ENCODE measurements around the gene GP9. TPM values are rescaled to one million over a fixed set of nuclear protein-coding genes. Genes with fewer than 3 reads are reported as not detected.

GP9 gene
- total RNA-seq, 1 experiment from 2014 or later: not detected

DNA sequence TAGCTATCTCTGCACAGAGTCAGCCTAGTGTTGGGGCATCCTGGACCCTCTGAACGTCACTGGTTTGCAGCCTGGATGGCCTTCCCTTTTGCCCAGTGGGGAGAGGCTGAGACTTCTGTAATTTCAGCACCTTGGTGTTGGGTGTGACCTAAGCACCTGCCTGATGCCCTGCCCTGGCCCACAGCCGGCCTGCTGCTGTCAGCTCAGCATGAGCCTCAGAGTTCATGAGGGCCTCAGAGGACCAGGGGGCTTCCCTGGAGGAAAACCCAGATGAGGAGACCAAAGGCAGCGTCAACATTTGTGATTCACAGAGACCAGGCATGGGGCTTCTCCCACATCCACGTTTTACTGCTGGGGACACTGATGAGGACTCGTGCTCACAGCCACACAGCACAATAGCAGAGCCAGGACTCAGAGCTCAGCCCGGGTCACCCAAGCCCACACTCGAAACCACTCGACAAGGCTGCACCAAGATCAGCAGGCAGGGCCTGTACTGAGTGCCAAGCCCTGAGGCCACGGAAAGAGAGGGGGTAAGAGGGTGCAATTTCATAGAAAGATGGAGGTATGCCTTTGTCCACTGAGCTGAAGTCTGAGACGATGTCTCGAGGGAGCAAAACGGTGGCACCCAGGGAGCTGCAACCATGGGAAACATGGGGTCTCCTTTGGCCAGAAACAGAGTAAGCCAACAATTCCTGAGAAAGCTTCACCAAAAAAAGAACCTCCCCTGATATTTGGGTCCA is 9.9 kb upstream of the GP9 start:
- no peaks in the 10 kb centered on the region for H3K79me2 ChIP-seq (ENCODE audit: low read length)
- no peak overlapping the region for H3K27ac ChIP-seq (ENCODE audit: low read length)
- no peak for DNase-seq
- no peaks in the 10 kb centered on the region for H3K9me2 ChIP-seq (replicated peaks; ENCODE audit: insufficient read depth, low read length)
- no peak overlapping the region for H3K4me2 ChIP-seq (ENCODE audit: low read depth, low read length, poor library complexity, severe bottlenecking)
- no peaks in the 10 kb centered on the region for H4K20me1 ChIP-seq (ENCODE audit: insufficient read depth, low read depth, low read length)
- H3K36me3 ChIP-seq (ENCODE audit: insufficient read depth, low read length): no peaks in the 10 kb centered on the region
- H3K4me1 ChIP-seq (ENCODE audit: low read length): no peaks in the 10 kb centered on the region
- H3K27me3 ChIP-seq (ENCODE audit: low read length): no peaks in the 10 kb centered on the region
- H3K9ac ChIP-seq (ENCODE audit: low read length): no peak overlapping the region
- H3K9me3 ChIP-seq (ENCODE audit: low read length): no peaks in the 10 kb centered on the region
- no peak overlapping the region for H2AFZ ChIP-seq (ENCODE audit: low read length)
- H3K4me3 ChIP-seq (ENCODE audit: low read length): no peak overlapping the region

DNA sequence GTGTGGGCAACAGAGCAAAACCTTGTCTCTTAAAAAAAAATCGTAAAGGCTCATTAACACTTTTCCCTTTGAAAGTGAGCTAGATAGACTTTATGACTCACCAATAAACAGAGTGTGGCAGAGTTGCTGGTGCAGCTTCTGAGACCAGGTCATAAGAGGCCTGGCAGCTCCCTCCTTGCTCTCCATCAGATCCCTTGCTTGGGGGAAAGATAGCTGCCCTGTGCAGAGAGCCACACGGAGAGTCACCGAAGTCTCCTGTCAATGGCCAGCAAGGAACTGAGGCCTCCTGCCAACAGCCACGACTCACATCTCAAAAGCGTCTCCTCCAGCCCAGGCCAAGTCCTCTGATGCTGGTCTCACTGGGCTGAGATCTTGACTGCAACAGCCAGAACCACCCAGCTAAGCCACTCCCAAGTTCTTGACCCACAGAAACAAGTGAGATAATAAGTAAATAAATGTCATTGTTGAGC is 8.7 kb upstream of the GP9 start:
- Histone ChIP-seq H3K79me2 (ENCODE audit: low read length) (no peaks in the 10 kb centered on the region), H3K36me3 (ENCODE audit: insufficient read depth, low read length) (no peaks in the 10 kb centered on the region), H3K9me3 (ENCODE audit: low read length) (no peaks in the 10 kb centered on the region), H3K27ac (ENCODE audit: low read length) (no peak overlapping the region), H3K27me3 (ENCODE audit: low read length) (no peaks in the 10 kb centered on the region), H3K4me2 (ENCODE audit: low read depth, low read length, poor library complexity, severe bottlenecking) (no peak overlapping the region), H2AFZ (ENCODE audit: low read length) (no peak overlapping the region), H3K4me3 (ENCODE audit: low read length) (no peak overlapping the region), H3K4me1 (ENCODE audit: low read length) (no peaks in the 10 kb centered on the region), H3K9me2 (replicated peaks; ENCODE audit: insufficient read depth, low read length) (no peaks in the 10 kb centered on the region), H3K9ac (ENCODE audit: low read length) (no peak overlapping the region), H4K20me1 (ENCODE audit: insufficient read depth, low read depth, low read length) (no peaks in the 10 kb centered on the region)
- DNase-seq: no peak

DNA sequence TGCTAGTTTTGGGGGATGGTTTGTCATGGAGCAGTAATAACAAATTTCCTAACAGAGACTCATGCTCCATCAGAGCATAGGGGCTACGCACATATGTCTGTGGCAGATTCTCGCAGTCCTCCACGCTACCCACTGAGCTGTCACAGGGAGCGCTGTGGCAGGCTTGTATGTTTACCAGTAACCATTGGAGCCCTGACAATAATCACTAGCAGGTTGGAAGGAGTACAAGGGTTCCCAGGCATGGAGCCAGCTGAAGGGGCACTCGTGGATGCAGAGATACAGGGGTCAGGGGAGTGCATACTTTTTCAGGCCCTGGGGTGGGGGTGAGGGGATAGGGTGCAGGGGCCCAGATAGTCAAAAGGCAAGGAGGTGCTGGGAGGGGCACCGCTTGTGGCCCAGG is 7.9 kb upstream of the GP9 start:
- no peaks in the 10 kb centered on the region for H3K9me2 ChIP-seq (replicated peaks; ENCODE audit: insufficient read depth, low read length)
- H3K4me1 ChIP-seq (ENCODE audit: low read length): no peaks in the 10 kb centered on the region
- H3K4me3 ChIP-seq (ENCODE audit: low read length): no peak overlapping the region
- H3K36me3 ChIP-seq (ENCODE audit: insufficient read depth, low read length): no peaks in the 10 kb centered on the region
- no peaks in the 10 kb centered on the region for H3K27me3 ChIP-seq (ENCODE audit: low read length)
- no peaks in the 10 kb centered on the region for H4K20me1 ChIP-seq (ENCODE audit: insufficient read depth, low read depth, low read length)
- H3K27ac ChIP-seq (ENCODE audit: low read length): no peak overlapping the region
- no peak overlapping the region for H2AFZ ChIP-seq (ENCODE audit: low read length)
- H3K4me2 ChIP-seq (ENCODE audit: low read depth, low read length, poor library complexity, severe bottlenecking): no peak overlapping the region
- H3K9me3 ChIP-seq (ENCODE audit: low read length): no peaks in the 10 kb centered on the region
- H3K9ac ChIP-seq (ENCODE audit: low read length): no peak overlapping the region
- no peaks in the 10 kb centered on the region for H3K79me2 ChIP-seq (ENCODE audit: low read length)
- no peak for DNase-seq

DNA sequence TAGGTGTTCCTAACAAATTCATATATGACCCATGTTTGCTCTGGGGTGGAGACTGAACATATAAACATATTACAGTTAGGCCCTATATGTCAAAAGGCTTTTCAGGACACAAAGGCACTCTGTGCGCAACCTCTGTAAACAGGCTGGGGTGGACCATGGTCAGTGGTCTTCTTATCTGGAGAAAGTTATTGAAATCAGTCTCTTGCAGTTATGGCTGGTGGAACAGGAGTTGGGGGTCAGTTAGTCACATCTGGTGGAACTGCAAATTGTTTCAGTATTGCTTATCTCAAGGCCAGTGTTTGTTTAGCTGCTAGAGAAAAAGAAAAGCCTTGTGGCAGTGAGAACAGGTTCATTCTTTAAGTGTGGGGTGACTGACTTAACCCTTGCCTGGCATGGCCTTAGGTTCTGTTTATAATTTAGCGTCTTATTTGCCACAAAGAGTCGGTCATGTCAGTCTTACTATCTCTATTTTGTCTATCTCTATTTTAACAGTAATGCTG is 5.9 kb upstream of the GP9 start:
- Histone ChIP-seq H2AFZ (ENCODE audit: low read length) (no peak overlapping the region), H3K27ac (ENCODE audit: low read length) (no peak overlapping the region), H3K9ac (ENCODE audit: low read length) (no peak overlapping the region), H3K9me2 (replicated peaks; ENCODE audit: insufficient read depth, low read length) (no peaks in the 10 kb centered on the region), H3K27me3 (ENCODE audit: low read length) (no peaks in the 10 kb centered on the region), H3K4me2 (ENCODE audit: low read depth, low read length, poor library complexity, severe bottlenecking) (no peak overlapping the region), H3K4me1 (ENCODE audit: low read length) (peaks cover 8% of the 10 kb centered on the region), H3K36me3 (ENCODE audit: insufficient read depth, low read length) (no peaks in the 10 kb centered on the region), H3K79me2 (ENCODE audit: low read length) (no peaks in the 10 kb centered on the region), H3K4me3 (ENCODE audit: low read length) (no peak overlapping the region), H4K20me1 (ENCODE audit: insufficient read depth, low read depth, low read length) (no peaks in the 10 kb centered on the region), H3K9me3 (ENCODE audit: low read length) (no peaks in the 10 kb centered on the region)
- DNase-seq: no peak

DNA sequence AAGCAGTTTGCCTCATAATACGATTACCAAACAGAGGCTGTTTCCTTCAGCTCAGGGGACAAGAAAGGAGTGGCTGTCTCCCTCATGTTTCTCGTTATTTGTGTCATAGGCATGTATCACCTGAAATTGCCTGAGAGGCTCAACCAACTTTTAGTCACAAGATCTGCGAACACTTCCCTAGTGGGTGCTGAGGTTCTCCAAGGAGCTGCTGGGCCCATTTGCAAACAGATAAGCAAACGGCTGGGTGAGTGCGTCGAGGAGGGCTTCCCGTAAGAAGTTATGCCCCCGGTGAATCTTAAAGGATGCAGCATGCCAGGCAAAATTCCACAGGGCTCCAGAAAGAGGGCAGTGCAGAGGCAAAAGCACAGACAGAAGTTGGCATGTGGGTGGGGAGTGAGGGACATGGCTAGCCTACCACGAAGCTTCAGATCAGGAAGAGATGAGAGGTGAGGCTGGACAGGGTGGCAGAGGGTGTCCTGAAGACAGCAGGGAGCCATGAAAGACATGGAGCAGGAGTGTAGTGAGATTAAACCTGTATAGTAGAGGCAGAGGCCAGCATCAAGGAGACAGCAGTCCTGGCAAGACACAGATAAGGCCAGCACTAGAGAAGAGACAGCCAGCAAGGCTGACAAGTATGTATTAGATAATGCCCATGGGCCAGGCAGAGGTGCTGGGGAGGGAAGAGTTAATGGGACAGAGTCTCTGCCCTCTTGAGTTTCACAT is 4.0 kb upstream of the GP9 start:
- Histone ChIP-seq H2AFZ (ENCODE audit: low read length) (no peak overlapping the region), H3K79me2 (ENCODE audit: low read length) (no peaks in the 10 kb centered on the region), H3K9ac (ENCODE audit: low read length) (no peak overlapping the region), H3K36me3 (ENCODE audit: insufficient read depth, low read length) (no peaks in the 10 kb centered on the region), H3K27ac (ENCODE audit: low read length) (no peak overlapping the region), H3K4me3 (ENCODE audit: low read length) (no peak overlapping the region), H3K9me2 (replicated peaks; ENCODE audit: insufficient read depth, low read length) (no peaks in the 10 kb centered on the region), H4K20me1 (ENCODE audit: insufficient read depth, low read depth, low read length) (no peaks in the 10 kb centered on the region), H3K27me3 (ENCODE audit: low read length) (no peaks in the 10 kb centered on the region), H3K4me2 (ENCODE audit: low read depth, low read length, poor library complexity, severe bottlenecking) (no peak overlapping the region), H3K9me3 (ENCODE audit: low read length) (no peaks in the 10 kb centered on the region), H3K4me1 (ENCODE audit: low read length) (peaks cover 8% of the 10 kb centered on the region)
- no peak for DNase-seq

DNA sequence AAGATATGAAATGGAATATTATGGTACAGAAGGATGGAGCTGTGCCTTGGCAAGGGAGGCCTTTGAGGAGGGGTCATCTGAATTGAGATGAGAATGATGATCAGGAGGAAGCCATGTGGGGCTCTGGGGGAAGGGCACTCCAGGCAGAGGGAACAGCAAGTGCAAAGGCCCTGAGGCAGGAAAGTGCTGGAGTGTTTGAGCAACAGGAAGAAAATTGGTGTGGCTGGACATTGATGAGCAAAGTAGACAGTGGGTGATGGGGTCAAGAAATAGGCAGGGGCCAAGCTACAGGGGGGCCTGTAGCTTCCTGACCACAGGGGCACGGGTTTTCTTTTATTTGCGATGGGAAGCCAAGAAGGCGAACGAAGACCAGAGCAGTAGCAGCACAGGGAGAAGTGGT is 3.3 kb upstream of the GP9 start:
- no peaks in the 10 kb centered on the region for H3K79me2 ChIP-seq (ENCODE audit: low read length)
- no peak for DNase-seq

DNA sequence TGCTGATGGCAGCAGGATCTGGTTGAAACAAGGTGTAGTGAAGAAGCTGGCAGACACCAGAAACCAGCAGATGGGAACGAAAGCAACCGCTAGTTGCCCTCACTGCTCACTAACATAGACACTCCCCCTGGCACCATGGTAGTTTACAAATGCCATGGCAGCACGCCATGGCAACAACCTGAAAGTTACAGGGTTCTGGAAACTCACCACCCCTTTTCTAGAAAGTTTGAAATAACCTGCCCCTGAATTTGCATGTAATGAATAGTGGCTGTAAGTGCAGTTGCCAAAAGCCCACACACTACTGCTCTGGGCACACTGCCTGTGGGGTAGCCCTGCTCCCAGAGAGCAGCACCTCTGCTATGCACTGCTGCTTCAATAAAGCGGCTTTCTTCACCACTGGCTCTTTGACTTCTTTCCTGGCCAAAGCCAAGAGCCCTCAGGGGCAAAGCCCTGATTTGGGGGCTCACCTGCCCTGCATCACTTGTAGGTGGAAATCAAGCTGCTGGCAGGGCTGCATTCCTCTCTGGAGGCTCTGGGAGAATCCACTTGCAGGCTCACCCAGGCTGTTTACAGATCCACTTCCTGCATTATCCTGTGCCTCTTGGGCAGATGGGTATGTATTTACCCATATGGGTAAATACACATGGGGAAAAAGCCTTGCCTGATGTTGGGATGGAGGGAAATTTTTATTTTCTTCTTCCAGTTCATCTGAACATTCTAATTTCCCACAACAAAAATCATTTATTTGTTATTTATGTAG is 2.0 kb upstream of the GP9 start:
- Histone ChIP-seq H2AFZ (ENCODE audit: low read length) (no peak overlapping the region), H3K27me3 (ENCODE audit: low read length) (no peaks in the 10 kb centered on the region), H3K9ac (ENCODE audit: low read length) (no peak overlapping the region), H3K9me2 (replicated peaks; ENCODE audit: insufficient read depth, low read length) (no peaks in the 10 kb centered on the region), H3K36me3 (ENCODE audit: insufficient read depth, low read length) (no peaks in the 10 kb centered on the region), H3K4me1 (ENCODE audit: low read length) (peaks cover 8% of the 10 kb centered on the region), H3K79me2 (ENCODE audit: low read length) (no peaks in the 10 kb centered on the region), H3K27ac (ENCODE audit: low read length) (no peak overlapping the region), H4K20me1 (ENCODE audit: insufficient read depth, low read depth, low read length) (no peaks in the 10 kb centered on the region), H3K4me2 (ENCODE audit: low read depth, low read length, poor library complexity, severe bottlenecking) (no peak overlapping the region), H3K9me3 (ENCODE audit: low read length) (no peaks in the 10 kb centered on the region), H3K4me3 (ENCODE audit: low read length) (no peak overlapping the region)
- peak; percentile 51 for DNase-seq

More for the DNA sequence above, 3.3 kb upstream of the GP9 start:
- no peaks in the 10 kb centered on the region for H3K9me2 ChIP-seq (replicated peaks; ENCODE audit: insufficient read depth, low read length)
- H4K20me1 ChIP-seq (ENCODE audit: insufficient read depth, low read depth, low read length): no peaks in the 10 kb centered on the region
- H3K27ac ChIP-seq (ENCODE audit: low read length): no peak overlapping the region
- H3K4me1 ChIP-seq (ENCODE audit: low read length): peaks cover 8% of the 10 kb centered on the region
- no peaks in the 10 kb centered on the region for H3K27me3 ChIP-seq (ENCODE audit: low read length)
- no peak overlapping the region for H3K4me3 ChIP-seq (ENCODE audit: low read length)
- no peaks in the 10 kb centered on the region for H3K36me3 ChIP-seq (ENCODE audit: insufficient read depth, low read length)
- no peak overlapping the region for H3K9ac ChIP-seq (ENCODE audit: low read length)
- no peak overlapping the region for H3K4me2 ChIP-seq (ENCODE audit: low read depth, low read length, poor library complexity, severe bottlenecking)
- no peaks in the 10 kb centered on the region for H3K9me3 ChIP-seq (ENCODE audit: low read length)
- H2AFZ ChIP-seq (ENCODE audit: low read length): no peak overlapping the region

All from Karpas-422 (cell line).